ENCODE measurements around the gene PPT2.
A peak's percentile ranks its signal among the peaks of the same experiment; 100 is the strongest.
"Not testable (repeated sequence)": the region's sequence is repeated elsewhere in the genome, so short reads cannot be mapped to it uniquely, and the experiment has no call there.

The PPT2 gene

GRCh38 chr6:32127717-32128592 lies 26.0 kb upstream of the PPT2 start, which contains the start of gene ATF6B:
TSS of gene ATF6B (minus strand) at chr6:32128246. CDS start at chr6:32128207, 39 bp downstream.
- peak; percentile 96 to 97 for DNase-seq

DNA sequence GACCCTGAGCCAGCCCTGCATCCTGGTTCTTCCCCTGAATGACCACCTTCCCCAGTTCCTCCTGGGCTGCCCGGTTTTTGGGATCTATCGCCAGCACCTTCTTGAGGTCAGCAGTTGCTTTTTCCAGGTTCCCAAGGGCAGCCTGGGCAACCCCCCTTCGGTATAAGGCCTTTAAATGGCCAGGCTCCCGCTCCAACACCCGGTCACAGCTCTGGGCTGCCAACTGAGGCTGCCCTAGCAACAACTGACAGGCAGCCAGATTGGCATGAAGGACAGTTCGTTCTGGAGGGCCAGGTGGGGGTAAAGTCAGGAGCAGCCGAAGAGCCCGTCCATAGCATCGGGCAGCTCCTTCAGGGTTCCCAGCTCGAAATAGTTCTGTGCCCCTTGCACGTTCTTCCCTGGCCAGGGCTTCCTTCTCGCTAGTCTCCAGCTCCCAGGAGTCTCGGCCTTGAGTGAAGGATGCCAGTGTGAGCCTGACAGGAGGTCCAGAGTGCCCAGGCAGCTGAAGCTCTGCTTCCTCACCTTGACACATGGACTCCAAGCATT lies 25.1 kb upstream of the PPT2 start:
- no peak for DNase-seq

GRCh38 chr6:32129297-32130088 lies 24.4 kb upstream of the PPT2 start:
- no peak for DNase-seq

GRCh38 chr6:32131439-32131948 lies 22.4 kb upstream of the PPT2 start:
- no peak for DNase-seq

GRCh38 chr6:32132110-32132509 lies 21.8 kb upstream of the PPT2 start:
- DNase-seq: no peak

GRCh38 chr6:32133786-32134185 lies 20.2 kb upstream of the PPT2 start:
- DNase-seq: no peak

GRCh38 chr6:32137454-32137853 lies 16.5 kb upstream of the PPT2 start:
- no peak for DNase-seq

DNA sequence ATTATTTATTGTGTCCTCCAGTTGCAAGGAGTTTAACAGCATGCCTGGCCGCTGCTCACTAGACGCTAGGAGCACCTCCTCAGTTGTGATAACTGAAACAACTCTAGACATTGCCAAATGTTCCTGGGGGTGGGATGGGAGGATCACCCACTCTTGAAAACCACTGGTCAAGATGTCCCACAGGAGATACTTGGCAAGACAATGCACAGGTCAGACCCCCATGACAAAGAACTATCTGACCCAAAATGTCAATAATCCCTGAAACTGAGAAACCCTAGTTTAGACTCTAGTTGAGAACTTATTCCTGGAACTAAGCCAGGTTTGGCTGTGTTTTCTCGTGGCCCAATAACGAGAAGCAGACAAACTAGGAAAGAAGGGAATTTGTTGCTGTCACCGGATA lies 14.4 kb upstream of the PPT2 start:
- no peak for DNase-seq

DNA sequence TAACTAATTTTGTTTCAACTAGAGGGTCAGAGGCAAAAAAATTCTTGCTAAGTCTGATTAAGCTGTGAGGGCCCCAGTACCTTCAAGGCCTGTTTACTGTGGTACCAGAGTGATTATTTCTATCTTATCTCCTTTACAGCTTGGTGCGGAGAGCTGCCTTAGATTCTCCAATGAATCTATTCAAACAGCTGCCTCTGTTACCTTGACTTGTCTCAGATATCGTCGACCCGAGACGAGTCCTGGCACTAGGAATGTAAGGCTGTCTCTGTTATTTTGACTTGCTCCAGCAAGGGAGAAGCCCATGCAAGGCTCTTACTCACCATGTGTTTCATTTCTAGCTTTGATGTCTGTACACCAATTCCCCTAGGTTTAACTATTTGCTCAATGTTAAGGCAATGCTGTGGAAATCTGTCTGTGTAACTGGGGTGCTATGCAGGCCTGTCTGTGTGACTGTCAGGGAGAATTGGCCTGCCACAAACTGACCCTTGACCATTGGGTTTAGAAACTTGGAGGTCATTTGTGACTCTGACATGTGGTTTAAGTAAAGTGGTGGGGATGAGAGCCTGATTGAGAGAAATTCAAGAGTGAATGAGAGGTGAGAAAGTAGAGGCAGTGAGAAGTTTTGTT lies 13.4 kb upstream of the PPT2 start:
- no peak for DNase-seq

DNA sequence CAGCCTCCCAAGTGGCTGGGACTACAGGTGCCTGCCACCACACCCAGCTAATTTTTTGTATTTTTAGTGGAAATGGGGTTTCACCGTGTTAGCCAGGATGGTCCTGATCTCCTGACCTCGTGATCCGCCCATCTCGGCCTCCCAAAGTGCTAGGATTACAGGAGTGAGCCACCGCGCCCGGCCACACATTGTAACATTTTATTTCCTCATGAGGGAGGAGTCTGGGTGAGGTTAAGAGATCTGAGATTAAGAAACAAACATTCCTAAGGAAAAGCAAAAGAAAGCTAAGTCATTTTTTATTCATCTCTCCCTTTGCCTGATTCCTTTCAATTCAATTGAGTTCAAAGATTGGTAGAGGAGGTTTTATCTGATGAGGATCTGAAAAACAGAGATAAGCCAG lies 9.7 kb upstream of the PPT2 start:
- DNase-seq: not testable (repeated sequence)

DNA sequence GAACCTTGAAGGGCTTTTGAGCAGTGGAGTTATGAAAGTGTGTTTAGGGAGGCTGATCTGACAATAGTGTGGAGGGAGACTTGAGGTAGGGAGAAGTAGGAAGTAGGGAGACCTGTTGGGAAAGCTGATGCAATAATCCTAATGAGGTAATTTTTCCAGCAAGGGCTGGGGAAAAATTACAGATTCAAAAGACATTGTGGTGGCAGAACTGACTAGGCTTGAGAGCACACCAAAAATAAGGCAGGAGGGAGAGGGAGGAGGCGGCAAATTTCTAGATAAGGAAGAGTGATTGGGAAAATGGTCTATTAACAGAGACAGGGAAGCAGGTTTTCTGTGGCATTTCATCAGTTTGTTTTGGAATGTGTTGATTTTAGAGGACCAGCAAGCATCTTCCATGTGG lies 7.7 kb upstream of the PPT2 start:
- DNase-seq: no peak

GRCh38 chr6:32146687-32147086 lies 7.3 kb upstream of the PPT2 start:
- DNase-seq: no peak

- no peak for DNase-seq
These were observed 6.4 kb upstream of the PPT2 start for GRCh38 chr6:32147401-32148132.

GRCh38 chr6:32148289-32149091 lies 5.5 kb upstream of the PPT2 start:
- peak; percentile 57 to 59 for DNase-seq

GRCh38 chr6:32149092-32149755 lies 4.7 kb upstream of the PPT2 start:
- DNase-seq: no peak

- no peak for DNase-seq
These were observed 3.7 kb upstream of the PPT2 start for GRCh38 chr6:32149932-32150870.

DNA sequence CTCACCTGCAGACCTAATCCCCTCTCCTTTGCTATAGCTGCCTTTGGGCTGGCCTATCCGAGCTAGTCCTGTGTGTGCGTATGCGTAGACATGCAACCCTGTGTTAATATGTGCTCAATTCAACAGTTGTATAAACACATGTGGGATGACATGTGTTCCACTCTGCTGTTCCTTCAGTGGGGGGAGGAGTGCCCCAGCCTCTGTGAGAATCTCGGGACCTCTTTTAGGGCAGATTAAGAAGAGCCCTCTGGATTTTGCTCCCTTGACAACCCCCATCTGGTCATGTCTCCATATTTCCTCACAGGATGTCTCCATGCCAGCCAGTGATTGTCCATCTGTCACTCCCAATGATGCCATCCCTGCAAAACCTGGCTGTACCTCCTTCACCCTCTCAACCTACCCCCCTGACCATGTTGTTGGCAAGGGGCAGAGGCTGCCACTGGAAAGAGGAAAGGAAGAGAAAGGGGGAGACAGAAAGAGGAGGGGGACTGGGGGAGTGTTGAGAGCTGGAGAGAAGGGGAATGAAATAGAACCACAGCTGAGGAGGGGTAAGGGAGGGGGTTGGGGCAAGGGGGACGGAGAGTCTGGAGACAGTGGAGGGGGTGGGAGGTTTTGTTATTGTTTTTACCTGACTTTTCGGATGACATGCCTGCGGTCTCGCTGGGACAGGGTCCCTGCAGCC lies 2.6 kb upstream of the PPT2 start:
- no peak for DNase-seq

- no peak for DNase-seq
These were observed 1.8 kb upstream of the PPT2 start, which contains the start of gene PRRT1 for GRCh38 chr6:32151863-32152768. TSS of gene PRRT1 (minus strand) at chr6:32151939. CDS start at chr6:32151827, 112 bp downstream.
